HG03280 (cell line): ENCODE results near the gene EPAS1.

ENCODE experiments used
- ATAC-seq: cut with Tn5 transposase; IDR thresholded peaks from one replicate; pipeline ENCODE4 v1.9.1; 2021; ENCODE audit warnings: mild to moderate bottlenecking, moderate library complexity; ENCODE audit not compliant: unreplicated experiment

The EPAS1 gene

DNA sequence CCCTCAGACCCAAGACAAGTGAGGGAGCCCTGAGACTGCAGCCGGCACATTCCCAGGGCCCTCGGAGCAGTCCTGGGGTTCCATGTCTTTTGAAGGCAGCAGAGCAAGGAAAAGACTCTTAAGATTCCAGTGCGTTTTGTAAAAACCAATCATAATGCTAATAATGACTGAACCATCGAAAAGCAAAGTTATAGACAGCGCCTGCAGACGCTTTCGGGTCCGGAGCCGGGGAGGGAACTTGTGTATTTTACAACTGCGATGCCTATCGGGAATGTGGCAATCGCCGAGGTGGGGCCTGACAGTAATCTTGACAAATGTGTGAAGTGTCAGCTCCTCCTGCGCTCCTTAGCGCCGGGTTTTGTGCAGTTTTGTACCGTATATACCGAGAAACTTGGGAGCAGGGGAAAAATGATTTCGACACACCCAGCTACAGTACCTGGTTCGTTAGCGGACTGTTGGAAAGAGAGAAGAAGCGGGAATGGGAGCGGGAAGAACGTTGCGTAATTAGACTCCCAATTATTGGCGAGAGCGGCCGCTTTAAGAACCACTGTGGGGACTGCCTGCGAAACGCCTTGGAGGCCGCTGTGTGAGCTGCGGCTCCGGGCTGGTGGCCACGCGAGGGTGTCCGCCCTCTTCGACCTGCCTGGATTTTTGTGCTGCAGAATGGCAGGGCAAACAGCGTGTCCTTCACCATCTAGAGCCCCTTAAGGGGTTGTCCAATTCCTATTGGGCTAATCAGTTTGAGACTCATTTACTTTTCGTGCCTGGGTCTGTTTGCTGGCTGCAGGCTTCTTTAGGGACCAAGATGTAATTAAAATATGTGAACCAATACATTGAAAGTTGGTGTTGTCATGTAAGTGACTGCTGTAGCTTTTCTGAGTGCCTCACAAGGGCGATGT lies 2.4 kb downstream of the EPAS1 start:
- ATAC-seq, result no peak

DNA sequence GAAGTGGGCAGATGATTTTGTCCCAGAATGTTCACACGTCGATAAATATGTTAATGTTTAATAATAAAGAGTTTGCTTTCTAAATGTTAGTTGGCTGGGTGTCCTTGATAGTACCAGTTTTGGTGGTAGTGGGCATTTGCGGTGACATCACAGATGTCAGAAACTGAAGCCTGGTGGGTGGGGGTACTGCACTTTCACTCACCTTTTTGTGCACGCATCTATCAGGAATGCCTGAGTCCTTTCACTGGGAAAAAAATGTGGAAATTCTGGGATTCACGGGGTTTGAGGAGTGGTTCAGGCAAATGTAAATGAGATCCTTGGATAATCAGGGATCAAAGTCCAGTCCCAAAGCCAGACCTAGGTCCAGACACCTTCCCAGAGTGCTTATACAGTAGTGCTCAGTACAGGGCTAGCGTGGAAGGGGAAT lies 3.2 kb downstream of the EPAS1 start:
- ATAC-seq, result no peak

DNA sequence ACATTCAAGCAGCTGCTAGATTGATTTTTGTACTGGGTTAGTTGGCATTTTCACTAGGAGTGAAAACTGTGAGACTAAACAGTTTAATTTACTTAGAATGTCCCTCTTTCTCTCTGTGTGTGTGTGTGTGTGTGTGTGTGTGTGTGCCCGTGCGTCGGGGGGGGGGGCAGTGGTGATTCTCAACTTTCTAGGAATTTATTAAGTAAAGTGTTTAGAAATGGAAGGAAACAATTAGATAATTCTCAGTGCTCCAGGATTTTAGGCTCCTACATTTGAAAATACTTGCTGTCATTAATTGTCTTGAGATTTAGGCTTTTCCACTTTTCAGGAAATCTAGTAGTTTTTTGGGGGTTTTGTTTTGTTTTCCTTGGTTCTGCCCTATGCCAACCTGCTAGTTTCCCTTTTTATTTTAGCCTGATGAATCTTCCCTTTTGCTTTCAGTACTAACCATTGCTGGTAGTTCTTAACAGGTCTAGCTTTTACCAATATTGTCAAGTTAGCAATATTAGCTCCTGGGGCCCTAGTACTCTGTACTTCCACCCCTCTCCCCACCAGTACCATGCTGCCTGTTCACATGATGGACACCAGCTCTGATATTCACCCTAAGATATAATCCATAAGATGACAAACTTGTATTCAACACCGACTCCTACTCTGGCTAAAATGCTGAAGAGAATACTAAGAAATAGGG lies 4.9 kb downstream of the EPAS1 start:
- no peak for ATAC-seq

DNA sequence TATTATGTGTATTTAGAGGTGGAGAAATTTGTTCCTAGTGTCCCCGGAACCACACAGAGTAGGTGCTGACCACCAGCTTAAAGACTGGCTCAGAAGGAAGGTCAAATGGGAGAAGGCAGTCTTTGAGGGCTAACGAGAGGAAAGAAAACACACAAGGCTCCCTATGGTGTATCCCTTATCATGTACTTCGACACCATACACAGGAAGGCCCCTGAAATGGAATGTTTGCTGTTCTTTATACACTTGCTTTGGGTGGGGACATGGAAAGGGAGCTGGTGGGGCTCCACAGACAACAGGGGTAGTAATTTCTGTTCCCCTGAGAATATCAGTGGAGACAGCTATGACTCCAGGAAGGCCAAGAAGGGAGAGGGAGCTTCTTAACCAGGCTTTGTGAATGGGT lies 6.0 kb downstream of the EPAS1 start:
- no peak for ATAC-seq

DNA sequence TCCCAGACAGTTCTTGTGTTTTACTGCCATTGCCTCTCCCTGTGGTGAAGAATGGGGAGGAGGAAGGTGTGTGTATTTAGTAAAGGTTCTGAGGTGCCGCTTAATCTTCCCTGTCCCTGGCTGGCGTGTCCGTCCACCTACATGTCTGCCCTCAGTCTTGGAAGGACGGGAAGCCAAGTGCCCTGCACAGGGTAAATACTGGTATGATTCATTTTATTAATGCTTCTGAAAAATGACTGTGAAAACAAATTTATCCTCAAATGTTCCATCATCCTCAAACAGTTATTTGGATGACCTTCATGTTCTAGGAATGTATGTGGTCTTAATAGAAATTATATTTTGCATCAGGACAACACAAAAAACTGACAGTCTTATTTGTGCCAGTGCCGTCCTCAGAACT lies 6.6 kb downstream of the EPAS1 start:
- ATAC-seq, result no peak

DNA sequence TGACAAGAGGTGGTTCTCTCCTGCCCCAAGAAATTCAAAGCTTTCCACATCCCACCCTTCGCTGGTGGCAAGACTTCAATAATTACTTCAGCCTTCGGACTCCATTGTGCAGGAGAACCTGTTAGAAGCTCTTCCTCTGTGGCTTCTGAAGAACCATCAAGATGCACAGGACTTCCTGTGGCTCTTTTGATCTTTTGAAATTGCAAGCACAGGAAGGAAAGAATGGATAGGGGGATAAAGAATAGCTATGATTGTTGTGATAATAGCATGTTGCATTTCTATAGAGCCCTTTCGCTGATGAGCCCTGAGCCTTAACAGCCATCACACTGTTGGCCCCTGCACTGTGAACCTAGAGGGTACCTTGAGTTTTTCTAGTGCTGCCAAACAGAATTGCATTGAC lies 7.4 kb downstream of the EPAS1 start:
- no peak for ATAC-seq

DNA sequence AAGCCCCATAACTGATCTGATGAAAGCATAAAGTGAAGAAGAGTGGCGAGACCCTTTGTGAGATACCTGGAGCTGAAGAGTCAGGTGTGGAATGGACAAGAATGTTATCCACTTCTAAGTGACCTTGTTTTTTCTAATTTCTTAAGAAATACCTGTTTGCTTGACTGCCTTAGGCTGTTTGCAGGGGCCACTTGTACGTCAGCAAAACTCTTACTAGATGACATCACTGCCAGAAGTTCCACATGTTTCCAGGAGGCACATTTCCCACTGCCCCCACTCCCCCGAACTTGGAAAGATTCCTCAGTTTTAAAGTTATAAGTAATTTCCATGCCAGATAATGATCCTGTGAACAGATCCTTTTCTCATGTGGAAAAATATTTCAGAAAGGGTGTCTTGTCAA lies 8.0 kb downstream of the EPAS1 start:
- ATAC-seq, result no peak

DNA sequence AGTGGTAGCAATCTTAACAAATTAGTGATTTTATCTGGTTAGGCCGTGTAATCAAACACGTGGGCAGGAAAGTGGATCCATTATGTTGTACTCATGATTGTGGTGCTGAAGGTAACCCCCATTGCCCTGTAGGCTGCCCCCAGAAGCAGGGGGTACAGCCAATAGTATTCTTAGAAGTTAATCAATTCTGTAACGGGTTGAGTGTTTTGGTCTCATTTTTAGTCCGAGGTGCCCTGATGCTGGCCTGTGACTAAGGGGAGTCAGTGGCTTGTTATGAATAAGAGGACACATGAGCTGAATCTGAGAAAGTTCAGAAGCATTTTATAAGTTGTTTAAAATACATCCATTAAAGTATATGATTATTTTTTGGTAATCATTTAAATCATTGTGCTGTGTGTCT lies 8.6 kb downstream of the EPAS1 start:
- no peak for ATAC-seq

DNA sequence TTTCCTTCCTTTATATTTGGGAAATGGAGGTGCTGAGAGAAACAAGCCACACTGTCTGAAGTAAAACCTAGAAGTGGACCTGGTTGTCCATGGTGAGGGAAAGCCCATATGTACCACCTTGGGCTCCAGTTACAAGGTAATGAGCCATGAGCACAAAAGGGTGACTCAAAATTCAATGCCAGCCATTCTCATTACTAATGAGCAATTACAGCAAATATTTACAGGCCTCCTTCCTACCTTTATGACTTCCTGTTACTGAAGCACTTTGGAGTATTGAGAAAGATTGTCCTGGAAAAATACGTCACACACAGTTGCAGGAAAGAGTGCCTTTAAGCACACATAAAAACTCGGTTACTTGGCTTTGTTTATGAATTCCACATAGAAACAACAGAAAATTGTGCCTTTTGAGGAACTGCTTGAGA lies 9.1 kb downstream of the EPAS1 start:
- no peak for ATAC-seq

DNA sequence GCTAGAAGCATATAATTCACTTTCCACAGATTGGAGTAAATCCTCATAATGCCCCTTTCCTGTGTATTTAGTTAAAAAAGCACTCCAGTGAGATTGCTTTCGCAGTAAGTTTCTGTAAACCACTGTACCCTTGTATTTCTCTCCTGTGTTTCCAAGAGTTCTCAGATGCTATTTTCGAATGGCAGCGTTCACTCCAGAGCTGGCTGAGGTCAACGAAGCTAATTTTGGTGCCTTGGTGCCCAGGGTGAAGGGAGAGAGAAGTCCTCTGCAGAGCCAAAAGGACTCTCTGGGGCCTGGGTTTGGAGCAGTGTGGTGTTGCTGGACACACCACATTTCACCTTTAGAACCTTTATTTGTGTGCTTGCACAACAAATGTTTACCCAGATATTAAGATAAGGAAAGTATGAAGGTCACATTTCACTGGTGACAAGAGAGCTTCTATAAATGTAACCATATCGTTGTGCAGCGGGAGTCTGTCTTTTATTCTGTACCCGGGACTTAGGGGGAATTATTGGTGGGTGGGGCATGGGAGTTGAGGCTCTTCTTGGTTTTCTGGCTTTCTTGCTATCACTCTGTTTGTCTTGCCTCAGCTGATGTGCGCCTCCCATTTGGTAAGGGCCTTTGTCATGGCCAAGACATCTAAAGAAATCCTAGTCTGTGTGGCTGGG lies 9.9 kb downstream of the EPAS1 start:
- ATAC-seq, result no peak

DNA sequence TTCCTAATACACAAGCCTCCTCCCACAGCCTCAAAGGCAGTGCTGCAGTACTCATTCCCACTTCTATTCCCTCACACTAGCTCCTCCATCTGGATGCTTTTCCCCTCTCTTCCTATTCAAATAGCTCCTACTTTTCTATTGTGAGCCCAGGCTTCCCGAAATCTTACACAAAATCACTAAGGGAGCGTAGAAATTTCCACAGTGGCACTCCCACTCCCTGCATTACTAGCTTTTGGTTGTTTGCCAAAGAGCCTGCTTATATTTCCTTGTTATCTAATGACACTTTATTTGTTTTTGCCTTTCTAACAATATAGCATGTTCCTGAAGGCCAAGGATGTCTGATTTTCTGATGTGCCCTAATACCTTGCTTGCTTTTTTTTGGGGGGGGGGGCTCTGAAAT lies 10.9 kb downstream of the EPAS1 start:
- ATAC-seq, result no peak

DNA sequence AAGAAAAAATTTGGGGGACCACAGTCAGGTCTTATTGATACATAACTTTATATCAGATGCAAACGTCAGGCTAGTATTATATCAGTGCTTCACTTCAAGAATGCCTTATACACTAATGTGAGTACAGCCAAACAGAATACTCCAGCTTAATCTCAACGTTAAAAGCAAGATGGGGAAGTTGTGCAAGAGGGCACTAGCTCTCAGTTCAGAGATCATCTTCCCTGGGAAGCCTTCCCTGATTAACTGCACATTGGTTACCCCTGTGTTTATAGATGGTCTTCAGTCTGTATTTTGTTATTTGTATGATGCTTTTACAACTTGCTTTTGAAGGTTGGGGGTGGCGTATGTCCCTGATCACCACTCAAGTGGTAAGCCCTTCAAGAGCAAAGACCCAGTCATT lies 11.4 kb downstream of the EPAS1 start:
- no peak for ATAC-seq

DNA sequence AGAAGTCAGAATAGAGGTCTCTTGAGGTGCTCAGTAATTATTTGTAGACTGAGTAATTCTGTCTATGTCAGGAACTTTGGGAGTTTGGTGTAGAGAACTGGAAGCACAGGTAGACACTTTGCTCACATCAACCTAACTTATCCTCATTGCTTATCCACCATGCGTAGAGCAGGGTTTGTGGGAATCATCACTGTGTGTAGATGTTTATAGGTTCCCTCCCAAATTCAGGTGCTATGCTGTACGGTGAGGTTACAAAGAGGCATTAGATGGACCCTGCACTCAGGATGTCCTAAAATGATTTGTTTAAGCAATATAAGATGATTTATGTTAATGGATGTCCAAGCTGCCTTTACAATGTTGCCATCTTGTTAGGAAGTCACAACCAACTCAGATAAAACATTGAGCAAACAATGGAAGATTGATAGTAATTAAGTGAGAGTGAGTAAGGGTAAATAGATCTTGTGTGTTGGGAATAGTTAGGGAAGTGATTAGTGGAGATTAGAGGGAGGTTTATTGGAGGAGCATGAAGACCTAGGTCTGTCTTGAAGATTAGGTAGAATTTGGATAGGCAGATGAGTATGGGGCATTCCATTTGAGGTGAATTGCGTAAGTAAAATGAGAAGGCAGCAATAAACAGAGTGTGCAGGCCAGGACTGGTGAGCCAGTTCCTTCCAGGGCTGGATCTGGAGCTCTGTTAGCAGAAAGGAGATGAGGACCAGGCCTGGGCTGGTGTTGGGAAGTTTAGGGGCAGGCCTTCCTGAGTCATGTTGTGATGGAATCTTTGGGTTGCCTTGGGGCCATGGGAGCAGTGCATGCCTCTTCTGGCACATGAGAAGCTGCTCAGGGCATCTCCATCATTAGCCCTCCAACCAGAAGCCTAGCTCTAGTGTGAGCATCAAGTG lies 12.1 kb downstream of the EPAS1 start:
- ATAC-seq, result no peak

DNA sequence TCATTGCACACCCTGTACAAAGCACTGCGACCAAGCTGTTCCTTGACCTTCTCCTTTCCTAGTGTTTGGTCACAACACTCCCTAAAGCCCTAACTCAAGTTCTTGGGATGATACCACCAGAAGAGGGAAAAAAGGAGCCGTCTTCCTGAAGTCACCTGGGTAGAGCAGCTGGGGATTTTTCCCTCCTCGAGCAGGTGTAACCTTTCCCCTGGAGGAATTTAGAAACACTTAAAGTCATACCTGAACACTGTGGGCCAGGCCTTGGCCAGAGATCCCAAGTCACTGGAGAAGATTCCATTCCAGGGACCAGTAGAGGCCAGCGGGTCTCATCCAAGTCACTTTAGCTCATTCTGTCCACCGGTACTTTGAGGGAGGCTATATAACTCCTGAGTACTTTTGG lies 13.2 kb downstream of the EPAS1 start:
- ATAC-seq, result no peak

DNA sequence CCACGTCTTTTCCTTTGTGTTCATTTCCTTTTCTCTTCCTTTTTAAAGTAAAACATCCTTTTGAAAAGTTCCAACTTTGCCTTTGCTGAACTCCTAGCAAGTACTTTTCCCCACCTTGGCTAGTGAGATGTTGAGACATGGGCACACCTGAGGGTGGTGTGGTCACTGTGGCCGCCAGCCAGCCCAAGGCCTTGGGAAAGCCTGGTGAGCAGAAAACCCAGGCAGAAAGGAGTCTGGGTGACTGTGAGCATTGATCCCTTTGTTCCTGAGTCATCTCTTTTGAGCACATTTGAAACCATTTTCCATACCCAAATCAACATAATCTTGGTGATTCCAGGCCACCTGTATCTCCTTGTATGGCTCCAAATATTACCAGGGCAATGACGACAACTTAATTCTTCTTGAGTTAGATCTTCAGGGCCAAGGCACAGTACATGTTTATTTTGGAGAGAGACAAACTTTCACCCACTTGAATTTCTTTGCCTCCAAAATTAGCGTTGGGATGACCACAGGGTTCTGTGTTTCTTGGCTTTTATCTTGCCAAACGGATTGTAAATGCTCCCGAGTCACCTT lies 14.5 kb downstream of the EPAS1 start:
- no peak for ATAC-seq

DNA sequence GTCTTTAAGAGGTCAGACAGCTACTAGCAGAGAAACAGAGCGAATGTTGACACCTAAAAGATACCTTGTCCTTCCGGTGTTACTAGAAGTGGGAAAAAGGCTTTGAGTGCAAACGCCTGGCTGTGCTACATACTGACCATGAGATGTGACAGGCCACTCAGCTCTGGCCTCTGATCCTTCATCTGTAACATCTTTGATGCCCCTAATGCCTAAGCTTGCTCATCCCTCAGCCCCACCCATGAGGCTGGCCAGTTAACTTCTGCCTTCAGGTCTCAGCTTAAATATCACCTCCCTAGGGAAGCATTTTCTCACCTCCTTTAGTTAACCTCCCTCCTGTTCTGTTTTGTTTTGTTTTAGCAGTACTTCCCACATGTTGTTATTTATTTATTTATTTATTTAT lies 15.9 kb downstream of the EPAS1 start:
- ATAC-seq, result no peak

DNA sequence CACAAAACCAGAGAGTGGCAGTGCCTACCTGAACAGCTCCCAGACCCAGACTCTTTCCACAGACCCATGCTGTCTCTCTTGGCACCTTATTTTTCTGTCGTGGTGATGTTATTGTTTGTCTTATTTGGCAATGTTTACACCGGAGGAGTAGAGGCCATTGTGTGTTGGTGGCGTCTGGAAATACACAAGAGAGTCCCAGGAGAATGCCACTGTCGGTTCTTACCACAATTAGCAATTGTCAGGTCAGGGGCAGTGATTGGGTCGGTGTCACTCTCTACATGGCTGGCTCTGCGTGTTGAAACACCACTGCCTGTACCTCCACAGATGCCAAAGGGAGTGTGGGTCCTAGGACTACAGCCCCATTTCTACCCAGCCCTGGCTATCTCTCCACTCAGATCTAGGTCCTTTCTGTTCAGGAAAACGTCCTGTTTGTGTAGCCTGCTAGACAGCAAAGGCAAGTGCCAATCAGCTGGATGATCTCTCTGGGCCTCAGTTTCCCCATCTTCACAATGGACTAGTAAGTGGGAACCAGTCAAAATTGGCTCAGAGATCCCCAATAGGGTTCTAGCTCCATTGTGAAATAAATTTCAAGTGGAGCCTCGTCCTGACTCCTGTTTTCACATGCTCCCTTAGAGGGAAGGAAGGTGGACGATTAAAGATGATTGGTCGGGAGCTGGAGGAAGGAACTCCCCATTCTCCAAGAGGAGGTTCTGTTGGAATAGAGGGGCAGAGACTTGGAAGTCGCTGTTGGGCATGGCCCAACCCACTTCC lies 17.0 kb downstream of the EPAS1 start:
- ATAC-seq, result no peak

DNA sequence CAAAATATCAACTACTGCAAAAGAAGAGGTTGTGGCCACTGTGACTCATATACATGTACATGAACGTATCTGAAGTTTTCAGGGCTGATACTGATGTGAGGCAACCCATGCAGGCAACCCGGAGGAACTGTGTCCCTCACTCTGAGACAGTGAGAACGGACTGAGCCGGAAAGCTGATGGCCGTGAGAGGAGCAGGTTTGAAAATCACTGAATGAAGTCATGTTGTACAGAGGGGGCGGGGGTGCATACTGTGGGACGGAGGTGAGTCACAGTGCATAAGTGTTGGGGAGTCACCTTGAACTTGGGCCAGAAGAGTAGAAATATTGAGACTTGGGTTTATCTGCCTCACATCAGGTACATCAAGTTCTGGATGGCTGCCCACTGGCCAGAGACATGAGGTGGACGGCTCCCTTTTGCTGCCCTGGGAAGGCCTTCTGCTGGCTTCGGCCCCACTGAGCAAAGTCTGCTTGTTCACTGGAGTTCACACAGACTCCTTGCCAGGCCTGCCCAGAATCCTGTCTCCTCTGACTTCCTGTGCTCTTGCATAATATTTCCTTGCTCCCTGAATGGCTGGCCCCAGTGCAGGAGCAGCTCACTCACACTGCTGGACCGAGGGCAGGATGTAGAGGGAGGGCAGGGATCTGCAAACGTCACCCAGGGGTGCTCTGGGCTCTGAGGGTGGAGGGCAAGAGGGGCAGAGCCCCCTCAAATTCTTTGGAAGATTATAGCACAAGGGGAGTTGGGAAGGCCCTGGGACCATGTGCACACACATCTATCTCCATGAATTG lies 18.1 kb downstream of the EPAS1 start:
- ATAC-seq, result no peak

DNA sequence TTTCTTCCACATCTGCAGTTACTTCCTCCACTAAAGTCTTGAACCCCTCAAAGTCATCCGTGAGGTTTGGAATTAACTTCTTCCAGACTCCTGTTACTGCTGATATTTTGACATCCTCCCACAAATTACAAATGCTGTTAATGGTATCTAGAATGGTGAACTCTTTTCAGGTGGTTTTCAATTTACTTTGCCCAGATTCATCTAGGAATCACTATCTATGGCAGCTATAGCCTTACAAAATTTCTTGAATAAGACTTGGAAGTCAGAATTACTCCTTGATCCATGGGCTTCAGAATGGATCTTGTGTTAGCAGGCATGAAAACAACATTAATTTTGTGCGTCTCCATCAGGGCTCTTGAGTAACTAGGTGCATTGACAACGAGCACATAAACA lies 19.9 kb downstream of the EPAS1 start:
- no peak for ATAC-seq
